A549 (cell line): Measurements from ENCODE around the gene GULP1. TPM values are rescaled to one million over a fixed set of nuclear protein-coding genes. Genes with fewer than 3 reads are reported as not detected.

Experiments
- ATAC-seq, 2 experiments: fragments of 200-7000 bp in 1 of 2; fragments of >200 bp in 1 of 2; cut with Nextera tagmentation in 1 of 2; cut with Tn5 transposase in 1 of 2; 3 replicates each; pipeline versions ENCODE4 v1.8.0 to v1.9.1; 2018 to 2020; ENCODE audit warnings: mild to moderate bottlenecking in 1 of 2, moderate library complexity in 1 of 2
- CTCF ChIA-PET: fragments of 300-600 bp; sonication (Branson Sonifier 250); formaldehyde crosslinking; extraction: SDS; loops from one replicate; lab custom pipeline; 2021; ENCODE audit warnings: antibody characterized with exemption, inconsistent platforms; lab: Yijun Ruan, JAX
- POLR2A ChIA-PET: fragments of 350-600 bp; formaldehyde crosslinking; extraction: SDS; loops from one replicate; lab custom pipeline; 2021; ENCODE audit warnings: antibody characterized with exemption, inconsistent platforms; lab: Yijun Ruan, JAX
- DNase-seq, 2 experiments: peaks; one replicate each; pipeline versions ENCODE4 v3.0.0 to v3.0.0-alpha.2; 2011 to 2016; ENCODE audit warnings: low read depth in 1 of 2, low spot score in 1 of 2
- FAIRE-seq: peaks from 2 replicates; lab custom pipeline; 2011; peaks lifted over from hg19 to GRCh38; lab: Jason Lieb, UNC
- H3K27ac ChIP-seq, 2 experiments: fragments of >200 bp; sonication (Bioruptor Twin); formaldehyde crosslinking; 3 replicates each; pipeline ENCODE4 v1.5.1; 2016 to 2017
- H3K4me1 ChIP-seq: fragments of >200 bp; sonication (Bioruptor Twin); formaldehyde crosslinking; 3 replicates; pipeline ENCODE4 v1.6.1; 2016
- H3K4me2 ChIP-seq: fragments of >200 bp; sonication (Bioruptor Twin); formaldehyde crosslinking; 3 replicates; pipeline ENCODE4 v1.6.1; 2016
- H3K4me3 ChIP-seq: fragments of >200 bp; sonication (Bioruptor Twin); formaldehyde crosslinking; 3 replicates; pipeline ENCODE4 v1.5.1; 2016
- H3K9me3 ChIP-seq: fragments of >200 bp; sonication (Bioruptor Twin); formaldehyde crosslinking; 3 replicates; pipeline ENCODE4 v1.6.1; 2016
- BCL3 ChIP-seq: fragments of >200 bp; sonication (Bioruptor Twin); formaldehyde crosslinking; IDR thresholded peaks from 3 replicates; pipeline ENCODE4 v1.6.1; 2016
- BHLHE40 ChIP-seq: IDR thresholded peaks from 2 replicates; pipeline ENCODE4 v1.6.1; 2012; ENCODE audit warnings: low read depth, low read length, inconsistent platforms
- CBX2 ChIP-seq: fragments of 200-600 bp; sonication (generic); IDR thresholded peaks from 2 replicates; pipeline ENCODE4 v1.6.1; 2016; ENCODE audit warnings: low read depth, mild to moderate bottlenecking, borderline replicate concordance
- CHD4 ChIP-seq: fragments of 200-600 bp; sonication (generic); IDR thresholded peaks from 2 replicates; pipeline ENCODE4 v1.6.1; 2016; ENCODE audit warnings: antibody characterized with exemption, mild to moderate bottlenecking, borderline replicate concordance
- EHF ChIP-seq: fragments of 250-450 bp; sonication (Bioruptor Pico); IDR thresholded peaks from 2 replicates; pipeline ENCODE4 v1.5.0; 2020; ENCODE audit warnings: mild to moderate bottlenecking
- EHMT2 ChIP-seq: fragments of 200-600 bp; sonication (generic); IDR thresholded peaks from 2 replicates; pipeline ENCODE4 v1.6.1; 2016; ENCODE audit warnings: antibody characterized with exemption, low read depth, mild to moderate bottlenecking, moderate library complexity
- ELK1 ChIP-seq: fragments of 150-350 bp; IDR thresholded peaks from 2 replicates; pipeline ENCODE4 v1.6.1; 2014; ENCODE audit warnings: low read depth, mild to moderate bottlenecking, low read length
- EP300 ChIP-seq, 2 experiments: fragments of >200 bp; sonication (Bioruptor Twin); formaldehyde crosslinking; IDR thresholded peaks; 2 replicates in 1 of 2; 3 replicates in 1 of 2; pipeline ENCODE4 v1.6.1; 2016 to 2017
- ESRRA ChIP-seq: fragments of 150-350 bp; IDR thresholded peaks from 2 replicates; pipeline ENCODE4 v1.6.1; 2014; ENCODE audit warnings: mild to moderate bottlenecking, low read length, borderline replicate concordance
- FOSB ChIP-seq: fragments of 250-450 bp; sonication (Bioruptor Pico); IDR thresholded peaks from 2 replicates; pipeline ENCODE4 v1.5.0; 2020; ENCODE audit warnings: mild to moderate bottlenecking, moderate library complexity
- FOXS1 ChIP-seq: fragments of 250-450 bp; sonication (Bioruptor Pico); IDR thresholded peaks from 2 replicates; pipeline ENCODE4 v1.5.0; 2020; ENCODE audit warnings: mild to moderate bottlenecking, moderate library complexity
- HOXB13 ChIP-seq: fragments of 250-450 bp; sonication (Bioruptor Pico); IDR thresholded peaks from 2 replicates; pipeline ENCODE4 v1.5.0; 2020; ENCODE audit warnings: low read depth, mild to moderate bottlenecking, moderate library complexity
- JUN ChIP-seq, 2 experiments: fragments of >200 bp; sonication (Bioruptor Twin); formaldehyde crosslinking; IDR thresholded peaks; 2 replicates in 1 of 2; 3 replicates in 1 of 2; pipeline ENCODE4 v1.6.1; 2016 to 2017
- JUNB ChIP-seq: fragments of >200 bp; sonication (Bioruptor Twin); formaldehyde crosslinking; IDR thresholded peaks from 2 replicates; pipeline ENCODE4 v1.6.1; 2016
- KDM5A ChIP-seq: fragments of 200-600 bp; sonication (generic); IDR thresholded peaks from 2 replicates; pipeline ENCODE4 v1.6.1; 2016; ENCODE audit warnings: antibody characterized with exemption, mild to moderate bottlenecking
- MAFK ChIP-seq: fragments of 450-650 bp; IDR thresholded peaks from 2 replicates; pipeline ENCODE4 v1.6.1; 2014; ENCODE audit not compliant: partially characterized antibody
- PBX3 ChIP-seq: IDR thresholded peaks from 2 replicates; pipeline ENCODE4 v1.6.1; 2012
- RAD21 ChIP-seq, 2 experiments: fragments of >200 bp in 1 of 2; sonication (Bioruptor Twin) in 1 of 2; formaldehyde crosslinking in 1 of 2; IDR thresholded peaks in 1 of 2; conservative IDR thresholded peaks in 1 of 2; 2 replicates in 1 of 2; 3 replicates in 1 of 2; pipeline ENCODE4 v1.6.1; 2012 to 2018; ENCODE audit warnings: inconsistent platforms in 1 of 2
- SMC3 ChIP-seq: fragments of >200 bp; sonication (Bioruptor Twin); formaldehyde crosslinking; IDR thresholded peaks from 3 replicates; pipeline ENCODE4 v1.6.1; 2018; ENCODE audit warnings: inconsistent platforms
- SREBF2 ChIP-seq: fragments of 450-650 bp; IDR thresholded peaks from 2 replicates; pipeline ENCODE4 v1.6.1; 2014; ENCODE audit warnings: mild to moderate bottlenecking, moderate library complexity
- TFCP2L1 ChIP-seq: fragments of 250-450 bp; sonication (Bioruptor Pico); IDR thresholded peaks from 2 replicates; pipeline ENCODE4 v1.5.0; 2021; ENCODE audit warnings: mild to moderate bottlenecking
- TP53 ChIP-seq: fragments of 250-450 bp; sonication (Bioruptor Pico); IDR thresholded peaks from 2 replicates; pipeline ENCODE4 v1.5.0; 2021; ENCODE audit warnings: mild to moderate bottlenecking, moderate library complexity
- ZNF302 ChIP-seq: fragments of 250-450 bp; sonication (Bioruptor Pico); IDR thresholded peaks from 2 replicates; pipeline ENCODE4 v1.9.0; 2021; ENCODE audit warnings: inconsistent platforms, mild to moderate bottlenecking, moderate library complexity
- WGBS: methylation state at CpG from one replicate; pipeline ENCODE4 v1.1.6; 2017; ENCODE audit errors: missing lambda C conversion rate; 5-methylcytosine and 5-hydroxymethylcytosine counted together
- polyA plus RNA-seq, 4 experiments: library from polyadenylated mRNA; depleted of rRNA in 3 of 4; stranded (reverse); fragments of >200 nt; fragmentation: RNase III in 1 of 4; extraction: RNeasy Plus Mini Kit Qiagen cat#74134 plus additional on column Dnase treatment in 1 of 4; gene quantifications; 2 replicates in 3 of 4; 3 replicates in 1 of 4; pipeline ENCODE4 v1.2.3, GENCODE V29; 2011 to 2017
- TF ChIP-seq, protein P1 (sequence below): fragments of 250-450 bp; sonication (Bioruptor Pico); IDR thresholded peaks from 2 replicates; pipeline ENCODE4 v1.5.0; 2021; ENCODE audit warnings: mild to moderate bottlenecking, moderate library complexity, borderline replicate concordance
- TF ChIP-seq, protein P2 (sequence below): IDR thresholded peaks from 2 replicates; pipeline ENCODE4 v1.6.1; 2012

GULP1 gene
- polyA plus RNA-seq, 2 of the 4 experiments (the other 2 are of a cell fraction) = 30.7 to 89.2 TPM

DNA sequence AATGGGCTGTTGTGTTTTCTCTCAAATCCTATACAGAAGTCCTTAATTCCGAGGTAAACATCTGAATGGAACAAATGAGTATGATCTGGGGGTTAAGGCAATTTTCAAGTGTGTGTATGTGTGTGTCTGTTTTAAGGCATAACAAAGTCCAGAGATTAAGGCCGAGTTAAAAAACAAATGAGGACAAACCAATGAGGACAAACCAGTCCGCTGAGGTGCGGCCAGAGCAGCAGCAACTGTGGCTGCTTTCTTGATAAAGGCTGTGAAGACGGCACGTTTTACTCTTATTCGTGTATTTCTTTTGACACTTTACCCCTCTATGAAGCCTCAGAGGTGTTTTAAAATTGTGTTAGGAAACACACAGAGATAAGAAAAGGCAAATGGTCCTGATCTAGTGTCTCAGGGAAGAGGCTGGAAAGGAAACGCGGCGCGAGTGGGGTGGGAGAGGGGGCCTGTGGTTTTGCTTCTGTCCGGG is 495 bp upstream of the GULP1 start:
- DNase-seq = peak; percentile 22 to 54
- Histone ChIP-seq H3K4me2 (peak overlapping the region; percentile 98), H3K4me3 (peak overlapping the region; percentile 84), H3K27ac (peak overlapping the region; percentile 97 to 100), H3K9me3 (no peaks in the 10 kb centered on the region), H3K4me1 (peaks cover 18% of the 10 kb centered on the region)
- TF ChIP-seq JUN (IDR thresholded peaks at IDR 0.05) (no peak), CBX2 (no peak), PBX3 (no peak), JUNB (no peak), RAD21 (conservative IDR thresholded peaks at IDR 0.05 in 1 of 2, IDR thresholded peaks at IDR 0.05 in 1 of 2) (no peak), EHMT2 (no peak), EHF (CRISPR knock-in tag) (no peak), CHD4 (no peak)
- TF ChIP-seq, protein P1, sequence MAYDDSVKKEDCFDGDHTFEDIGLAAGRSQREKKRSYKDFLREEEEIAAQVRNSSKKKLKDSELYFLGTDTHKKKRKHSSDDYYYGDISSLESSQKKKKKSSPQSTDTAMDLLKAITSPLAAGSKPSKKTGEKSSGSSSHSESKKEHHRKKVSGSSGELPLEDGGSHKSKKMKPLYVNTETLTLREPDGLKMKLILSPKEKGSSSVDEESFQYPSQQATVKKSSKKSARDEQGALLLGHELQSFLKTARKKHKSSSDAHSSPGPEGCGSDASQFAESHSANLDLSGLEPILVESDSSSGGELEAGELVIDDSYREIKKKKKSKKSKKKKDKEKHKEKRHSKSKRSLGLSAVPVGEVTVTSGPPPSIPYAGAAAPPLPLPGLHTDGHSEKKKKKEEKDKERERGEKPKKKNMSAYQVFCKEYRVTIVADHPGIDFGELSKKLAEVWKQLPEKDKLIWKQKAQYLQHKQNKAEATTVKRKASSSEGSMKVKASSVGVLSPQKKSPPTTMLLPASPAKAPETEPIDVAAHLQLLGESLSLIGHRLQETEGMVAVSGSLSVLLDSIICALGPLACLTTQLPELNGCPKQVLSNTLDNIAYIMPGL = no peak
- peak; percentile 12 to 48; a peak in 5 of 6 replicates for ATAC-seq
- WGBS = 1% methylated on average over 12 of the region's 12 CpGs
- CTCF ChIA-PET = interaction anchor here (0.6 to 2.6 kb wide), 19 partner anchors 10 to 710 kb away, joined by 3 to 12 read pairs (median 4); no protein-coding TSS in a partner anchor
- POLR2A ChIA-PET = interaction anchor here (0.6 to 2.5 kb wide), 3 partner anchors 10 to 919 kb away, joined by 3 to 20 read pairs (median 3); no protein-coding TSS in a partner anchor
- no peak for FAIRE-seq

- WGBS = under 1% methylated on average over 37 of the region's 54 CpGs
- peak overlapping the region; percentile 84 for H3K4me3 ChIP-seq
- ATAC-seq (peak; percentile 82 to 88), FAIRE-seq (peak; percentile 43), DNase-seq (peak; percentile 30 to 94)
- POLR2A ChIA-PET = interaction anchor here (0.5 to 2.6 kb wide), 28 partner anchors 11 to 1115 kb away, joined by 3 to 20 read pairs (median 4); no protein-coding TSS in a partner anchor
- peak overlapping the region; percentile 97 to 100 for H3K27ac ChIP-seq
- H3K4me2 ChIP-seq = peak overlapping the region; percentile 98
- H3K9me3 ChIP-seq = no peaks in the 10 kb centered on the region
- peaks cover 21% of the 10 kb centered on the region for H3K4me1 ChIP-seq
- CTCF ChIA-PET = interaction anchor here (0.6 to 2.6 kb wide), 37 partner anchors 11 to 793 kb away, joined by 3 to 12 read pairs (median 4); no protein-coding TSS in a partner anchor
- TF ChIP-seq ZNF302 (CRISPR knock-in tag) (no peak), SREBF2 (no peak), JUN (IDR thresholded peaks at IDR 0.05) (peak; percentile 63 to 71; a peak in 3 of 5 replicates), JUNB (no peak), ELK1 (no peak), TP53 (CRISPR knock-in tag) (0 out of 2 replicates have a peak, but pooled peaks have one; percentile 21), BHLHE40 (no peak), HOXB13 (CRISPR knock-in tag) (no peak), FOXS1 (no peak), CBX2 (no peak), RAD21 (conservative IDR thresholded peaks at IDR 0.05 in 1 of 2, IDR thresholded peaks at IDR 0.05 in 1 of 2) (peak; percentile 11 to 32; a peak in 2 of 5 replicates), EP300 (IDR thresholded peaks at IDR 0.05) (0 out of 5 replicates have a peak, but pooled peaks of 1 of the 2 experiments have one; percentile 10), MAFK (no peak), FOSB (CRISPR knock-in tag) (no peak), SMC3 (no peak), TFCP2L1 (CRISPR knock-in tag) (no peak), ESRRA (no peak), KDM5A (no peak), BCL3 (peak; percentile 64; the same call in 1 of the 3 replicates)
- TF ChIP-seq, protein P1 = no peak
- TF ChIP-seq, protein P2, sequence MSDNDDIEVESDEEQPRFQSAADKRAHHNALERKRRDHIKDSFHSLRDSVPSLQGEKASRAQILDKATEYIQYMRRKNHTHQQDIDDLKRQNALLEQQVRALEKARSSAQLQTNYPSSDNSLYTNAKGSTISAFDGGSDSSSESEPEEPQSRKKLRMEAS = peak; percentile 85
Measured at GRCh38 chr2:188292348-188293239, 920 bp downstream of the GULP1 start.
